Endothelial cell (in vitro differentiated cells): ENCODE measurements around the gene SLC6A5. TPM values are rescaled to one million over a fixed set of nuclear protein-coding genes. Genes with fewer than 3 reads are reported as not detected.

Source experiments
- DNase-seq: peaks from one replicate; pipeline ENCODE4 v3.0.0; 2021; ENCODE audit warnings: low spot score
- H3K27ac Mint-ChIP-seq: one replicate; pipeline ENCODE4 v1.8.0; 2021; ENCODE audit warnings: mixed read lengths, inconsistent platforms; ENCODE audit not compliant: unreplicated experiment
- H3K27me3 Mint-ChIP-seq: one replicate; pipeline ENCODE4 v1.8.0; 2021; ENCODE audit warnings: mild to moderate bottlenecking, moderate library complexity, mixed read lengths, inconsistent platforms; ENCODE audit not compliant: unreplicated experiment
- H3K36me3 Mint-ChIP-seq: one replicate; pipeline ENCODE4 v1.8.0; 2021; ENCODE audit warnings: mild to moderate bottlenecking, low read depth, mixed read lengths, inconsistent platforms; ENCODE audit not compliant: unreplicated experiment
- H3K4me1 Mint-ChIP-seq: one replicate; pipeline ENCODE4 v1.8.0; 2021; ENCODE audit warnings: mild to moderate bottlenecking, mixed read lengths, inconsistent platforms; ENCODE audit not compliant: unreplicated experiment
- H3K4me3 Mint-ChIP-seq: one replicate; pipeline ENCODE4 v1.8.0; 2021; ENCODE audit warnings: mild to moderate bottlenecking, mixed read lengths, inconsistent platforms; ENCODE audit not compliant: unreplicated experiment
- H3K9me3 Mint-ChIP-seq: one replicate; pipeline ENCODE4 v1.8.0; 2021; ENCODE audit warnings: mixed read lengths, inconsistent platforms; ENCODE audit not compliant: unreplicated experiment
- CTCF ChIP-seq: fragments of 200-600 bp; sonication (generic); IDR thresholded peaks from one replicate; pipeline ENCODE4 v1.5.0; 2021; ENCODE audit warnings: antibody characterized with exemption; ENCODE audit not compliant: unreplicated experiment
- total RNA-seq: library from RNA; stranded (reverse); fragmentation: NEBNext Ultra II Directional; extraction: Animal tissue kit (Norgen Biotek cat#: 25700); gene quantifications from one replicate; pipeline ENCODE4 v1.2.1, GENCODE V29; 2021; ENCODE audit not compliant: unreplicated experiment

Gene SLC6A5
- total RNA-seq, 1 donor from 2014 or later: not detected

GRCh38 chr11:20590381-20590780 is 9.0 kb upstream of the SLC6A5 start:
- no peak overlapping the region for H3K4me3 Mint-ChIP-seq
- no peaks in the 10 kb centered on the region for H3K4me1 Mint-ChIP-seq
- H3K27ac Mint-ChIP-seq: no peak overlapping the region
- TF ChIP-seq CTCF: no peak
- H3K9me3 Mint-ChIP-seq: no peaks in the 10 kb centered on the region
- no peak for DNase-seq
- H3K27me3 Mint-ChIP-seq: peaks cover 2% of the 10 kb centered on the region
- no peaks in the 10 kb centered on the region for H3K36me3 Mint-ChIP-seq

GRCh38 chr11:20592741-20593140 is 6.7 kb upstream of the SLC6A5 start:
- no peaks in the 10 kb centered on the region for H3K9me3 Mint-ChIP-seq
- H3K27me3 Mint-ChIP-seq: peaks cover 14% of the 10 kb centered on the region
- H3K27ac Mint-ChIP-seq: no peak overlapping the region
- no peak for DNase-seq
- H3K36me3 Mint-ChIP-seq: no peaks in the 10 kb centered on the region
- no peak for TF ChIP-seq CTCF
- no peak overlapping the region for H3K4me3 Mint-ChIP-seq
- H3K4me1 Mint-ChIP-seq: peaks cover 2% of the 10 kb centered on the region

GRCh38 chr11:20594274-20595061 is 4.9 kb upstream of the SLC6A5 start:
- Mint-ChIP-seq H3K4me3 (no peak overlapping the region), H3K36me3 (no peaks in the 10 kb centered on the region), H3K9me3 (no peaks in the 10 kb centered on the region), H3K27ac (no peak overlapping the region), H3K4me1 (peaks cover 2% of the 10 kb centered on the region), H3K27me3 (peaks cover 24% of the 10 kb centered on the region)
- no peak for TF ChIP-seq CTCF
- DNase-seq: no peak

- DNase-seq: no peak
- H3K4me3 Mint-ChIP-seq: no peak overlapping the region
Observed at GRCh38 chr11:20595101-20595500, 4.3 kb upstream of the SLC6A5 start.

More at GRCh38 chr11:20595101-20595500, 4.3 kb upstream of the SLC6A5 start:
- Mint-ChIP-seq H3K9me3 (no peaks in the 10 kb centered on the region), H3K4me1 (peaks cover 2% of the 10 kb centered on the region), H3K27me3 (peaks cover 29% of the 10 kb centered on the region), H3K27ac (no peak overlapping the region), H3K36me3 (no peaks in the 10 kb centered on the region)
- no peak for TF ChIP-seq CTCF
